Sigmoid colon (tissue), 7 donors: ENCODE measurements around the gene RLN1. TPM values are rescaled to one million over a fixed set of nuclear protein-coding genes. Genes with fewer than 3 reads are reported as not detected.
"Not testable (repeated sequence)": the region's sequence is repeated elsewhere in the genome, so short reads cannot be mapped to it uniquely, and the experiment has no call there.

Experiments used
- DNase-seq: peaks from one replicate; pipeline ENCODE4 v3.0.0-alpha.2; 2019
- H3K27ac ChIP-seq, 4 donors: fragments of 200-600 bp; sonication (generic); one replicate each; pipeline ENCODE4 v1.5.1; 2016 to 2019; ENCODE audit warnings: mild to moderate bottlenecking in 1 of 4
- H3K27me3 ChIP-seq, 3 donors: fragments of 200-600 bp; sonication (generic); one replicate each; pipeline ENCODE4 v1.5.1; 2019; ENCODE audit warnings: mild to moderate bottlenecking in 1 of 3
- H3K36me3 ChIP-seq, 4 donors: fragments of 200-600 bp; sonication (generic); one replicate each; pipeline ENCODE4 v1.5.1; 2016 to 2019
- H3K4me1 ChIP-seq, 4 donors: fragments of 200-600 bp; sonication (generic); one replicate each; pipeline ENCODE4 v1.5.1; 2017 to 2019
- H3K4me3 ChIP-seq, 4 donors: fragments of 200-600 bp; sonication (generic); one replicate each; pipeline ENCODE4 v1.5.1; 2017 to 2019; ENCODE audit warnings: mild to moderate bottlenecking in 2 of 4, moderate library complexity in 1 of 4
- H3K9me3 ChIP-seq, 4 donors: fragments of 200-600 bp in 3 of 4; sonication (generic) in 3 of 4; one replicate each; pipeline versions ENCODE4 v1.5.1 to v1.6.1; 2013 to 2019
- CTCF ChIP-seq, 4 experiments: fragments of 450-650 bp in 3 of 4; fragments of 200-600 bp in 1 of 4; IDR thresholded peaks; one replicate each; pipeline ENCODE4 v1.5.1; 2016 to 2019; ENCODE audit warnings: antibody characterized with exemption in 4 of 4, mild to moderate bottlenecking in 3 of 4, moderate library complexity in 2 of 4
- EP300 ChIP-seq, 4 donors: sonication (generic); formaldehyde crosslinking; IDR thresholded peaks; one replicate each; pipeline ENCODE4 v1.6.1; 2017; ENCODE audit warnings: antibody characterized with exemption in 4 of 4
- POLR2A ChIP-seq, 2 donors: fragments of 450-650 bp; IDR thresholded peaks; one replicate each; pipeline ENCODE4 v1.6.1; 2016; ENCODE audit warnings: antibody characterized with exemption in 2 of 2, mild to moderate bottlenecking in 2 of 2, moderate library complexity in 2 of 2
- POLR2AphosphoS5 ChIP-seq, 4 donors: sonication (generic); formaldehyde crosslinking; IDR thresholded peaks; one replicate each; pipeline ENCODE4 v1.6.1; 2017; ENCODE audit warnings: antibody characterized with exemption in 4 of 4
- WGBS, 2 donors: extraction: QIAGEN DNeasy Blood & Tissue Kit; methylation state at CpG; one replicate each; pipeline ENCODE4 v1.1.7; 2013; 5-methylcytosine and 5-hydroxymethylcytosine counted together
- intact Hi-C: fragments of 100-400 bp; cut with DNase I; formaldehyde crosslinking; loops from one replicate; pipeline ENCODE4 v1.15.1; 2023
- polyA plus RNA-seq, 3 donors: library from polyadenylated mRNA; stranded (reverse); fragments of 200-250 nt; gene quantifications; one replicate each; pipeline ENCODE4 v1.2.3, GENCODE V29; 2013
- total RNA-seq, 4 donors: library from RNA; depleted of rRNA; stranded (reverse); fragments of >200 nt; gene quantifications; one replicate each; pipeline ENCODE4 v1.1.0, GENCODE V29; 2016
- donor health status: healthy with polysubstance abuse.
- donor health status: Bipolar disorder and iron deficiency.
- donor health status: healthy.

The RLN1 gene
- total and polyA plus RNA-seq, 7 donors = 0.51 TPM; not detected in 6

GRCh38 chr9:5355226-5355625, 15.6 kb upstream of the RLN1 start:
- Histone ChIP-seq H3K36me3 (peaks cover 0 to under 1% (median 0%) of the 10 kb centered on the region in 4 donors), H3K27ac (no peak overlapping the region), H3K27me3 (no peaks in the 10 kb centered on the region), H3K4me3 (no peak overlapping the region), H3K9me3 (no peaks in the 10 kb centered on the region), H3K4me1 (peaks cover 0 to 14% (median 2%) of the 10 kb centered on the region in 4 donors)
- 96 to 97% methylated on average over 1 of the region's 1 CpG for WGBS, 2 donors
- DNase-seq = no peak
- intact Hi-C loops = no loop called here
- TF ChIP-seq POLR2AphosphoS5 (IDR thresholded peaks at IDR 0.05) (no peak), CTCF (IDR thresholded peaks at IDR 0.05) (no peak), EP300 (IDR thresholded peaks at IDR 0.05) (no peak), POLR2A (IDR thresholded peaks at IDR 0.05) (no peak)

- intact Hi-C loops = no loop called here
- H3K4me1 ChIP-seq = peaks cover 0 to 14% (median 2%) of the 10 kb centered on the region in 4 donors
- H3K4me3 ChIP-seq = no peak overlapping the region
- no peaks in the 10 kb centered on the region for H3K9me3 ChIP-seq
- 88 to 95% methylated on average over 2 of the region's 2 CpGs for WGBS, 2 donors
- no peaks in the 10 kb centered on the region for H3K27me3 ChIP-seq
- no peaks in the 10 kb centered on the region for H3K36me3 ChIP-seq
- H3K27ac ChIP-seq = no peak overlapping the region
- TF ChIP-seq POLR2A (IDR thresholded peaks at IDR 0.05) (no peak), CTCF (IDR thresholded peaks at IDR 0.05) (no peak), POLR2AphosphoS5 (IDR thresholded peaks at IDR 0.05) (no peak), EP300 (IDR thresholded peaks at IDR 0.05) (no peak)
- no peak for DNase-seq
These were observed 14.5 kb upstream of the RLN1 start for GRCh38 chr9:5354184-5354583.

GRCh38 chr9:5352637-5353248, 13.1 kb upstream of the RLN1 start:
- H3K27me3 ChIP-seq = no peaks in the 10 kb centered on the region
- WGBS, 2 donors = 67 to 83% methylated on average over 1 of the region's 1 CpG
- H3K4me1 ChIP-seq = peaks cover 0 to 4% (median 0%) of the 10 kb centered on the region in 4 donors
- no peaks in the 10 kb centered on the region for H3K9me3 ChIP-seq
- no peak overlapping the region for H3K27ac ChIP-seq
- no peak overlapping the region for H3K4me3 ChIP-seq
- no peaks in the 10 kb centered on the region for H3K36me3 ChIP-seq
- TF ChIP-seq POLR2AphosphoS5 (IDR thresholded peaks at IDR 0.05) (no peak), EP300 (IDR thresholded peaks at IDR 0.05) (no peak), CTCF (IDR thresholded peaks at IDR 0.05) (no peak), POLR2A (IDR thresholded peaks at IDR 0.05) (no peak)
- intact Hi-C loops = no loop called here
- no peak for DNase-seq

GRCh38 chr9:5336688-5337087, 3.0 kb downstream of the RLN1 start:
- 52 to 89% methylated on average over 4 of the region's 4 CpGs for WGBS, 2 donors
- H3K9me3 ChIP-seq = no peaks in the 10 kb centered on the region
- no peaks in the 10 kb centered on the region for H3K36me3 ChIP-seq
- TF ChIP-seq EP300 (IDR thresholded peaks at IDR 0.05) (no peak), CTCF (IDR thresholded peaks at IDR 0.05) (no peak), POLR2A (IDR thresholded peaks at IDR 0.05) (no peak), POLR2AphosphoS5 (IDR thresholded peaks at IDR 0.05) (no peak)
- H3K27ac ChIP-seq = no peak overlapping the region
- no peak for DNase-seq
- H3K4me1 ChIP-seq = no peaks in the 10 kb centered on the region
- no peak overlapping the region for H3K4me3 ChIP-seq
- no peaks in the 10 kb centered on the region for H3K27me3 ChIP-seq
- intact Hi-C loops = no loop called here

GRCh38 chr9:5331276-5331675, 8.4 kb downstream of the RLN1 start:
- H3K9me3 ChIP-seq, DNase-seq, H3K4me3 ChIP-seq, intact Hi-C loops, H3K27ac ChIP-seq, H3K27me3 ChIP-seq, H3K36me3 ChIP-seq, H3K4me1 ChIP-seq: not testable (repeated sequence)
- 90 to 91% methylated on average over 3 of the region's 3 CpGs for WGBS, 2 donors
